Lung (tissue), 12 donors: ENCODE measurements around the gene LPAR5. TPM values are rescaled to one million over a fixed set of nuclear protein-coding genes. Genes with fewer than 3 reads are reported as not detected.

Experiments
- ATAC-seq: fragments of 200-7000 bp; cut with Tn5 transposase; one replicate; pipeline ENCODE4 v1.9.1; 2020; ENCODE audit warnings: moderate number of reproducible peaks; ENCODE audit not compliant: insufficient read depth, low FRiP score
- DNase-seq, 3 donors: peaks; one replicate each; pipeline ENCODE4 v3.0.0-alpha.2; 2013 to 2017
- H3K27ac ChIP-seq, 2 donors: one replicate each; pipeline ENCODE4 v1.5.1; 2013; ENCODE audit warnings: mild to moderate bottlenecking in 2 of 2, moderate library complexity in 2 of 2, control low read depth in 1 of 2, inconsistent platforms in 1 of 2, low read depth in 1 of 2, low read length in 1 of 2
- H3K27me3 ChIP-seq, 3 donors: one replicate each; pipeline ENCODE4 v1.5.1; 2013; ENCODE audit warnings: low read length in 2 of 3; ENCODE audit not compliant: control insufficient read depth in 3 of 3, insufficient read depth in 3 of 3
- H3K36me3 ChIP-seq, 4 donors: one replicate each; pipeline ENCODE4 v1.5.1; 2013; ENCODE audit warnings: low read length in 4 of 4, mild to moderate bottlenecking in 1 of 4, moderate library complexity in 1 of 4; ENCODE audit not compliant: control insufficient read depth in 4 of 4, insufficient read depth in 4 of 4
- H3K4me1 ChIP-seq, 5 donors: one replicate each; pipeline ENCODE4 v1.5.1; 2013; ENCODE audit warnings: low read length in 5 of 5, mild to moderate bottlenecking in 2 of 5, moderate library complexity in 1 of 5; ENCODE audit not compliant: control insufficient read depth in 5 of 5, insufficient read depth in 5 of 5
- H3K4me3 ChIP-seq: one replicate; pipeline ENCODE4 v1.5.1; 2013; ENCODE audit warnings: mild to moderate bottlenecking, control low read depth, moderate library complexity
- H3K9ac ChIP-seq, 2 donors: one replicate each; pipeline ENCODE4 v1.5.1; 2013; ENCODE audit warnings: low read length in 2 of 2, control low read depth in 1 of 2; ENCODE audit not compliant: insufficient read depth in 1 of 2
- H3K9me3 ChIP-seq, 4 donors: one replicate each; pipeline ENCODE4 v1.5.1; 2013; ENCODE audit warnings: low read length in 3 of 4, mild to moderate bottlenecking in 1 of 4, moderate library complexity in 1 of 4; ENCODE audit not compliant: control insufficient read depth in 4 of 4, insufficient read depth in 3 of 4
- WGBS, 2 donors: extraction: QIAGEN DNeasy Blood & Tissue Kit; methylation state at CpG; one replicate each; pipeline ENCODE4 v1.1.7; 2013; 5-methylcytosine and 5-hydroxymethylcytosine counted together
- polyA plus RNA-seq, 2 donors: library from polyadenylated mRNA; stranded (reverse); fragments of 200-250 nt; gene quantifications; one replicate each; pipeline ENCODE4 v1.2.1, GENCODE V29; 2013
- total RNA-seq, 2 donors: library from RNA; depleted of rRNA in 1 of 2; stranded (reverse); fragments of >200 nt in 1 of 2; gene quantifications; one replicate each; pipeline ENCODE4 v1.2.1, GENCODE V29; 2014 to 2021
- TF ChIP-seq, protein P1 (sequence below): IDR thresholded peaks from 2 replicates; pipeline ENCODE4 v1.5.1; 2012; ENCODE audit warnings: mild to moderate bottlenecking; ENCODE audit errors: control extremely low read depth, extremely low read depth
- donor health status: control.
- donor health status: control.
- donor health status: Bipolar disorder and iron deficiency.
- donor health status: healthy.
- donor health status: DM: yes; HTN: yes; CAD: no.

LPAR5 gene
- total and polyA plus RNA-seq, 4 donors: 0.51 to 2.8 (median 1.5) TPM

DNA sequence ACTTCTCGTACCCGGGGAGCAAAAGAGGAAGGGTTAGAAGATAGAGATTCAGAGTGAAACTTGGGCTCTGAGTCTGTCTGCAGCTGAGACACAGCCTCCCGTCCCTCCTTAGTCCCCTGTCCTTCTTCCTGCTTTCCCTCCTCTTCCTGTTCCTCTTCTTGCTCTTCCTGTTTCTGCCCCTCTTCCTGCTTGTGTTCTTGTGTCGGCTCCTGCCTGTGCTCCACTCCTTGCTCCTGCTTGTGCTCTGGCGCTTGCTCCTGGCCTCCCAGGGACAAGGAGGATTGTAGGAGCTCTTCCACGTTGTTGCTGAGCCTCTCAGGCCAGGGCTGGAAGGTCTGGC, 8.5 kb upstream of the LPAR5 start:
- Histone ChIP-seq H3K4me3 (no peak overlapping the region), H3K27me3 (no peaks in the 10 kb centered on the region), H3K4me1 (peaks cover 0 to 11% (median 7%) of the 10 kb centered on the region in 5 donors), H3K36me3 (peaks cover 0 to 5% (median 2%) of the 10 kb centered on the region in 4 donors), H3K27ac (peak overlapping the region in 1 of 2 donors; percentile 84), H3K9me3 (peaks cover 0 to 3% (median 0%) of the 10 kb centered on the region in 4 donors), H3K9ac (no peak overlapping the region)
- WGBS, 2 donors: 19 to 48% methylated on average over 6 of the region's 6 CpGs
- peak in 1 of 3 donors; percentile 23 for DNase-seq
- TF ChIP-seq, protein P1, sequence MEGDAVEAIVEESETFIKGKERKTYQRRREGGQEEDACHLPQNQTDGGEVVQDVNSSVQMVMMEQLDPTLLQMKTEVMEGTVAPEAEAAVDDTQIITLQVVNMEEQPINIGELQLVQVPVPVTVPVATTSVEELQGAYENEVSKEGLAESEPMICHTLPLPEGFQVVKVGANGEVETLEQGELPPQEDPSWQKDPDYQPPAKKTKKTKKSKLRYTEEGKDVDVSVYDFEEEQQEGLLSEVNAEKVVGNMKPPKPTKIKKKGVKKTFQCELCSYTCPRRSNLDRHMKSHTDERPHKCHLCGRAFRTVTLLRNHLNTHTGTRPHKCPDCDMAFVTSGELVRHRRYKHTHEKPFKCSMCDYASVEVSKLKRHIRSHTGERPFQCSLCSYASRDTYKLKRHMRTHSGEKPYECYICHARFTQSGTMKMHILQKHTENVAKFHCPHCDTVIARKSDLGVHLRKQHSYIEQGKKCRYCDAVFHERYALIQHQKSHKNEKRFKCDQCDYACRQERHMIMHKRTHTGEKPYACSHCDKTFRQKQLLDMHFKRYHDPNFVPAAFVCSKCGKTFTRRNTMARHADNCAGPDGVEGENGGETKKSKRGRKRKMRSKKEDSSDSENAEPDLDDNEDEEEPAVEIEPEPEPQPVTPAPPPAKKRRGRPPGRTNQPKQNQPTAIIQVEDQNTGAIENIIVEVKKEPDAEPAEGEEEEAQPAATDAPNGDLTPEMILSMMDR: no peak
- no peak for ATAC-seq

DNA sequence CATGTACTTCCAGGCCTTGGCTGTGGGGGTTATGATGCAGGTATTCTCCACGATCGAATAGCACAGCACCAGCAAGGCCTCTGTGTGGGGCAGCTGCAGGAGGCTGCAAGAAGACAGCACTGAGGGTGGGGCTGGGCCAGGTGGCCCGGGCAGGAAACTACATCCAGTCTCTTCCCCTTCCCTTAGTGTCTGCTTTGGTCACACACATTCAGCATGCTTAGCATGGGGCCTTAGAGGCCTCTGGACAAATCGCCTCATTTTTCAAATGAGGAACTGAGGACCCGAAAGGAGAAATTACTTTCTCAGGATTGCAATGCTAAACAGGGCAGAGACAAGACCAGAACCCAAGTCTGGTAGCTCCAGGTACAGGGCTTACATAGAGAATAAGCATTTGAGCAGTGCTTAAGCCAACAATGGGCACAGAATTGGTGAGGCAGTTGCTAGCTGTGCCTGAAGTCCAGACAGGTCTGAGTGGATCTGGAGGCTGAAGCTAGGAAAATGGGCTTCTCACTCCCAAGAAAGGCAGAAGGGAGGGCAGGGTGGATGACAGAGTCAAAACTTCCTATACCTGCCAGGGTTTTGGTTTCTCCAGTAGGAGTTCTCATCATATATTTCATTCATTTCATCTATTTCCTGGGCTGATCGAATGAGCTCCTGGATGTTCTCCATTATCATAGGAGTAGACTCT, 8.0 kb upstream of the LPAR5 start:
- TF ChIP-seq, protein P1: no peak
- Histone ChIP-seq H3K27ac (peak overlapping the region in 1 of 2 donors; percentile 69), H3K36me3 (peaks cover 0 to 5% (median 2%) of the 10 kb centered on the region in 4 donors), H3K4me1 (peaks cover 0 to 11% (median 7%) of the 10 kb centered on the region in 5 donors), H3K4me3 (no peak overlapping the region), H3K9me3 (peaks cover 0 to 3% (median 0%) of the 10 kb centered on the region in 4 donors), H3K27me3 (no peaks in the 10 kb centered on the region), H3K9ac (no peak overlapping the region)
- 50 to 75% methylated on average over 6 of the region's 6 CpGs for WGBS, 2 donors
- DNase-seq: no peak
- ATAC-seq: no peak

DNA sequence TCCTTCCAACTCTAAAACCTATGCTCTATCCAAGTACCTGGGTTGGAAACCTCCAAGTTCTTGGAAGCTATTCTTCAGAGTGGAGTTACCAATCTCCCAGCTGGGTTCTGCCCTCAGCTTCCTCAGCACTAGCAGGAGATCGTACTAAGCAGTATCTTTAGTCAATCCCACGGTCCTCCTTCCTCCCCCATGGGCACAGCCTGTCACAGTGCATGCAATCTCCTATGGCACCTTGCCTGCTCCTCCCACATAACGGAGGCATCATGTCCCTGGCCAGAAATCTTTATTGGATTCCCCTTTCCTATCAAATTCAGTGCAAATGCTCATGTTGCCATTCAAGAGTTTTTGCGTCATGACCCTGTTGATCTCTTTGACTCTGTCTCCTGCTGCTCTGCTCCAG, 5.4 kb upstream of the LPAR5 start:
- H3K9me3 ChIP-seq: peaks cover 0 to 3% (median 0%) of the 10 kb centered on the region in 4 donors
- no peak for ATAC-seq
- peaks cover 0 to 7% (median 0%) of the 10 kb centered on the region in 5 donors for H3K4me1 ChIP-seq
- H3K27ac ChIP-seq: no peak overlapping the region
- no peaks in the 10 kb centered on the region for H3K27me3 ChIP-seq
- no peak overlapping the region for H3K4me3 ChIP-seq
- DNase-seq: no peak
- WGBS, 2 donors: 64 to 80% methylated on average over 4 of the region's 4 CpGs
- TF ChIP-seq, protein P1: no peak
- H3K36me3 ChIP-seq: no peaks in the 10 kb centered on the region
- H3K9ac ChIP-seq: no peak overlapping the region
